22Rv1 (cell line): ENCODE results near the gene EFCC1.

Source experiments
- H3K27ac ChIP-seq: fragments of 450-650 bp; 2 replicates; pipeline ENCODE4 v1.5.1; 2017
- ZFX ChIP-seq: fragments of 450-650 bp; IDR thresholded peaks from 2 replicates; pipeline ENCODE4 v1.6.1; 2017; ENCODE audit warnings: antibody characterized with exemption, borderline replicate concordance
- TF ChIP-seq, protein P1 (sequence below): fragments of 450-650 bp; IDR thresholded peaks from 2 replicates; pipeline ENCODE4 v1.5.1; 2017; ENCODE audit warnings: mild to moderate bottlenecking

Gene EFCC1

DNA sequence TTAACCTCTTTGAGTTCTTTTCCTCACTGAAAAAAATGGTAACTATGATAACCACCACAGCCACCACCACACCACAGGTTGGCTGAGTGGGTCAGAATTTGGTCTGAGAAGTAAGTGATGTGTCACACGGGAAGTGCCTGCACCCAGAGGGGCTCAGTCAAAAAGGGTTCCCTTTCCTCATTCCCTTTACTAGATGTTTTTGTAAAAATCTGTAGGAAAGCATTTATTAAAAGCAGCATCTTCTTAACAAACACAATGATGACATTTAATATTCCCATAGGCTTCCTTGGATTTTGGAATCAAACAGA lies 30.4 kb upstream of the EFCC1 start:
- TF ChIP-seq, protein P1, sequence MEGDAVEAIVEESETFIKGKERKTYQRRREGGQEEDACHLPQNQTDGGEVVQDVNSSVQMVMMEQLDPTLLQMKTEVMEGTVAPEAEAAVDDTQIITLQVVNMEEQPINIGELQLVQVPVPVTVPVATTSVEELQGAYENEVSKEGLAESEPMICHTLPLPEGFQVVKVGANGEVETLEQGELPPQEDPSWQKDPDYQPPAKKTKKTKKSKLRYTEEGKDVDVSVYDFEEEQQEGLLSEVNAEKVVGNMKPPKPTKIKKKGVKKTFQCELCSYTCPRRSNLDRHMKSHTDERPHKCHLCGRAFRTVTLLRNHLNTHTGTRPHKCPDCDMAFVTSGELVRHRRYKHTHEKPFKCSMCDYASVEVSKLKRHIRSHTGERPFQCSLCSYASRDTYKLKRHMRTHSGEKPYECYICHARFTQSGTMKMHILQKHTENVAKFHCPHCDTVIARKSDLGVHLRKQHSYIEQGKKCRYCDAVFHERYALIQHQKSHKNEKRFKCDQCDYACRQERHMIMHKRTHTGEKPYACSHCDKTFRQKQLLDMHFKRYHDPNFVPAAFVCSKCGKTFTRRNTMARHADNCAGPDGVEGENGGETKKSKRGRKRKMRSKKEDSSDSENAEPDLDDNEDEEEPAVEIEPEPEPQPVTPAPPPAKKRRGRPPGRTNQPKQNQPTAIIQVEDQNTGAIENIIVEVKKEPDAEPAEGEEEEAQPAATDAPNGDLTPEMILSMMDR: no peak
- TF ChIP-seq ZFX: no peak
- H3K27ac ChIP-seq: no peak overlapping the region

- TF ChIP-seq ZFX: no peak
- TF ChIP-seq, protein P1: no peak
- no peak overlapping the region for H3K27ac ChIP-seq
Observed at GRCh38 chr3:128971421-128972100, 29.5 kb upstream of the EFCC1 start.

GRCh38 chr3:128973988-128974564 lies 27.0 kb upstream of the EFCC1 start:
- TF ChIP-seq, protein P1: no peak
- no peak for TF ChIP-seq ZFX
- no peak overlapping the region for H3K27ac ChIP-seq

DNA sequence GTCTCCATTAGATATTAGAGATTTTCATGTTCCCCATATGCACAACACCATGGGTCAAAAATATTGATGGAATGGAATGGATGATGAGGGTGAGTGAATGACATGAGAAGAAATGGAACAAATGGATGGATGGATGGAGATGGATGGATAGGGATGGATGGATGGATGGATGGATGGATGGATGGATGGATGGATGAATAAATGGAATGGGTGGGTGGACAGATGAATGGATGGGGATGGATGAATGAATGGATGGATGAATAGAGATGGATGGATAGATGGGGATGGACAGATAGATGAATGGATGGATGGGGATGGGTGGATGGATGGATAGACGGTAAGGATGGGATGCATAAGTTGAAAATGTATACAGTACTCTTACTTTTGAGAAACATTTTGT lies 25.8 kb upstream of the EFCC1 start:
- no peak for TF ChIP-seq ZFX
- TF ChIP-seq, protein P1: no peak
- H3K27ac ChIP-seq: no peak overlapping the region

DNA sequence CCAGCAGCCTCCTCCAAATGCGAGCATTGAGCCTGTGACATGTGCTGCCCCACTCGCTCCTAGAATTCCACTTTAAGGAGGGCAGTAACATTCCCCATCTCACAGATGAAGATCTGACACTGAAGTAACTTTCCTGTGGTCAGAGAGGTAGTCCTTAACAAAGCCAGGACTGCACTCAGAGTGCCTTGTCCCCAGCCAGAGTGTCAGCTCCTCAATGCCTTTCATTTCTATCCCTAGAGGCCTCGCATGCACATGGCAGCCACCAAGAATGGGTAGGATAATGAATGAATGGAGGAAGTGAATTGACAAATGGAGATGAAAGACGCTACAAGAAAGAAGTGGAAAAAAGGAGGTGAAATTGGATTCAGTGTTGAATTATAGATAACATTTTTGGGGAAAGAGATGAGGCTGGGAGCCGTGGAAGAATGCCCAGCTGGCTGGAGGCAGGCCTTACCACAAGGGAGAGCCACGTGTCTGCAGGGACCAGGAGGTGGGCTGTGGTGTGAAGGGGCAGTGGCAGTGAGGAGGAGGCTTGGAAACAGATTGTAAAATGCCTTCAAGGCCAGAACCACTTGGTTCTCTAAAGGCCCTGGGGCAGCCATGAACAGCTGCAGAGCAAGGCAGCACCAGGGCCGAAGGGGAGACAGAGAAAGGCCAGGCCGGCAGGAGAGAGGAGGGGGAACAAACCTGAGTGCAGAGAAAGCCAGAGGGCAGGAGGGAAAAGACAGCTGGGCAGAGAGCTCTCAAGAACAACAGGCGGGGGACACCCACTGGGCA lies 17.6 kb upstream of the EFCC1 start:
- TF ChIP-seq, protein P1: no peak
- no peak for TF ChIP-seq ZFX
- no peak overlapping the region for H3K27ac ChIP-seq

DNA sequence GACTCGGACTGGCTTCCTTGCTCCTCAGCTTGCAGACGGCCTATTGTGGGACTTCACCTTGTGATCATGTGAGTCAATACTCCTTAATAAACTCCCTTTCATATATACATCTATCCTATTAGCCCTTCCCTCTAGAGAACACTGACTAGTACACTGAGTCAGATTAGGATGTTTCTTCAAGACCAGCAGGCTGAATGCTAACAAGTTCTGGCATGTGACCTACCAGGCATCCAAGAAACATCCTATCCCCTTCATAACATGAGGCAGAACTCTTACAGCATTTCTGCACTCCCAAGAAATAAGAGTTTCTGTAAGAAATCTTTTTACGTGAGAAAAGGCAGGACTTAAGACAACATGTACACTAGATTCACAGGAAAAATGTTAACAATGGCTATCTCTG lies 16.5 kb upstream of the EFCC1 start:
- TF ChIP-seq ZFX: no peak
- TF ChIP-seq, protein P1: no peak
- no peak overlapping the region for H3K27ac ChIP-seq

DNA sequence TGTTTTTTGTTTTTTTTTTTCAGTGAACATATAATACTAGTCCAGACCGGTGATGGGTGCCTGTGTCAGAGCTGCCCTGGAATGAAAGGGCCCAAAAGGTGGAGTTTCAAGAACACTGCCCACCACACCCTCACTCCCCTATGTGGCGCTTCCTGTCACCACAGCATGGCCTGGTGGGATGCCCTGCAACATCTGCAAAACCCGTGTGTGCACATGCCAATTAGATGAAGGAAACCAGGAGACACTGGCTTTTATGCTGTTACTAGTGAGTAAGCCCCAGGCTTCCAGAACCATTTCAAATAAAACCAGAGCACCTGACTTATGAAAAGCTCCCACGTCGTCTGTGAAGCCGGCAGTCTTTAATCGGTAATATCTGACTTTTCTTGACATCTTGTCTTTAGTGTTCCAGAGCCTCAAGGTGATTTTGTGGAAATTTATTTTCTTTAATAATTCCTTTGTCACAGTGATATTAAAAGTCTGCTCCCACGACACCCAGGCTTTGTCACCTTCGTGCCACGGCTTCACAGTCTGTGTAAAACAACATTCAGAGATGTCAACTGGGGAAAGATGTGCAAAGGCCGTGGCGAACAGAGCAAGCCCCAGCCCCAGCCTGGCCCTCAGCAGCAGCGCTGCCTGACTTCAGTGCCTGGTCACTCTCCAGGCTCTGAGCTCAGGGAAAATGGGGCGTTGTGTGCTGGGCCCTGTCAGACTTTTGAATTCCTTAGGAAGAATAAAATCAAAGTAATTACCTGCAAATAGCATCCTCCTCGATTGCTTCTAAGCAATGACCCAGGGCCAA lies 13.6 kb upstream of the EFCC1 start:
- no peak overlapping the region for H3K27ac ChIP-seq
- no peak for TF ChIP-seq ZFX
- TF ChIP-seq, protein P1: no peak
